Stimulated activated CD4-positive, alpha-beta T cell treated with anti-CD3 and anti-CD28 coated beads, Interleukin-4, amount 100 ng/mL, for 1 hour (primary cell): Measurements from ENCODE around the gene SCAMP2.
A peak's percentile ranks its signal among the peaks of the same experiment; 100 is the strongest.

Source experiments
- DNase-seq: peaks from one replicate; pipeline ENCODE4 v3.0.0-alpha.2; 2020

The SCAMP2 gene

DNA sequence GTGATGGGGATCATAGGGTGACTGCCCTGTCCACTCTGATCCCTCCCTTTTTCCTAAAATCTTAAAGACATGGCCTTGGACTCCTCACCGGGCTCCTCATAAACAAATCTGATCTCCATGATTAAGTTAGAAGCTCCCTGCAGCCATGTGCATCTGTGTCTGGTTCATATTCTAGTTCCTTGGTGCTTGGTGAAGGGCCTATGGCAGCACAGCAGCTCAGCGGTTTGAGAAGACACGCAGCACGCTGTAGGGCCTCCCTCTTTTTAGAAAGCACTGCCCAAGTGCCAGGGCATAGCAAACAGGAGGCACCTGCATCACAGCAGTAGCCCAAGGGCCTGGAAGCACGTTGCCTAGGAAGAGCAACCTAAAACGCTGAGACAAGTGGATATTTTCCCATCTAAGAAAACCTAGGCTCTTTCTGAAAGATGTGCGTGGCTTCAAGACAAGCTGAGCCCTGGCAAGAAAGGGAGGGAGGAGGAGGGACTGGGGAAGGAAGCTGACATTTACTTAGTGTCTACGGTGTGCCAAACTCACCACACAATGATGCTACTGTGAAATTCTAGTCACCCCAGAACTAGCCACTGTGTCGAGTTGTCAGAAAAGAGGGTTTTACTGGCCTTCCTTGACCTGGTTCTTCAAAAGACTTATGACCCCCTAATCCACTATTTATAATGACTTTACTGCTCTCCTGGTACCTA lies 15.3 kb downstream of the SCAMP2 start:
- DNase-seq, result no peak

DNA sequence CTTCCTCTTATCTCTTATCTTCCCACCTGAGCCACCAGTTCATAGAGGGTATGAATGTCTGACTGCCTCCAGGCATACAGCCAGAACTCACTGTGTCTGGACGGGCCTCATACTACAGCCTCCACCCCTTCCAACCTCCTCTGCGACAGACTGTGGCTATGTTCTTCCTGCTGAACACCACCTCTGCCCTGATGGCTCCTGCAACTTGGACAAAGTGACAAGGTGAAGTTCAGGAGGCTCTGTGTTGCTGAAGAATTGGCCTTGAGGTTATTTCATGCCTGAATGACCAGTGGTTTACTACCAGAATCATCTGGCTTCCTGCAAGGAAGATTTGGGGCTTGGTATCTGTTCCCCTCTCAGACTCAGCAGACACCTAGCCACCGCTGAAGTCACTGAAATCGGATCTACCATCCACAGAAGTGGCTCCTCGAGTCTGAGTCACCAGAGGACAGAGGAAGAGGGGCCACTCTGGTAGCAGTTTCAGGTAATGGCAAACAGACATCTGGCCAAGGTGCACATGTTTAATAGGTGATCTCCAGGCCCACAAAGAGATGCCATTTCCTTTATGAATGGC lies 16.0 kb downstream of the SCAMP2 start:
- DNase-seq, result no peak

DNA sequence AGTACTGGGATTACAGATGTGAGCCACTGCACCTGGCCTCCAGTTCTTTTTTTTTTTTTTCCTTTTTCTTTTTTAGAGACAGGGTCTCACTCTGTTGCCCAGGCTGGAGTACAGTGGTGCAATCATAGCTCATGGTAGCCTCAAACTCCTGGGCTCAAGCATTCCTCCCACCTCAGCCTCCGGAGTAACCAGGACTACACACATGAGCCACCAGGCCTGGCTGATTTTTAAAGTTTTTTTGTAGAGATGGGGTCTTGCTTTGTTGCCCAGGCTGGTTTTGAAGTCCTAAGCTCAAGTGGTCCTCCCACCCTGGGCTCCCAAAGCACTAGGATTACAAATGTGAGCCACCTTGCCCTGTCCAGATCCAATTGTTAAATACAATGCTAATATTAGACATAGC lies 16.6 kb downstream of the SCAMP2 start:
- DNase-seq, result no peak

DNA sequence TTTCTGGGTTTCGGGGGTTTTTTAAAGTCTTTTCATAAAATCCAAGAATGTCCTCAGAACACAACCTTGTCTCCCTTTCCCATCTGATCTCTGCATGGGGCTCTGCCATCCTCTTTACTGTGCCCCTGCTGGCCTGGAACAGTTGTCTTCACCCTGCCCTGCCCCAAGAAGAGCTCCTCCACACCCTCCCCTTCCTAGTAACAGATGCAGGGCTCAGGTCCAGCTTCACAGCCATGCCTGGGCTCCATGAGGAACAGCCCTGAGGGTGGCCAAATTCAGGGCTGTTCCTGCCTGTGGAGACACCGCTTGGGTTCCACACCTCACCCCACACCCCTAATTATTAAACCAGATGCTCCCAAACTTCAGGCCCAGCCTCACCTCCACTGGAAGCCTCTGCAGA lies 17.3 kb downstream of the SCAMP2 start:
- no peak for DNase-seq

DNA sequence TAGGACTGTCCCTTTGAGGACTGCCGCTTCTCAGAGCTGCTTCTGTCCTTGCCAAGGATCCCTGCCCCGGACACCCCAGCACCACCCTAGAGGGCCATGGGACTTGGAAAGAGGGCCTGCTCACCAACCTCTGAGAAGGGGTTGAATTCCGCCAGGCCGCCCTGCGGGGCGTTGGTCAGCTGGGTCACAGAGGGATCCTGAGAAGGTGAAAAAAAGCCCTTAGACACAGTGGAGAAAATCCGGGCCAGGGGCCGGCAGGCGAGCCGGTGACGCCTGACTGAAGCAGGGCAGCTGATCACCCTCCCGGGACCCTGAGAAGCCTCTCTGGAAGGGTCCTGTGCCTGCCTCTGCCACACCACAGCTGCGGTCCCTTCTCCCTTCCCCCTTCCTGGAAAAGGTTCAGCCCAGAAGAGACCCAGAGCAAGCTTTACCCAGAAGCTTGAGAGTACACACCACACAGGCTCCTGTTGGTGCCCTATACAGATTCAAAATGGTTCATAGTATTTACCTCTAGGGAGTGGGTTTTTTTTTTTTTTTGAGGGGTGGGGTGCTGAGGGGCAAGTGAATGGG lies 18.6 kb downstream of the SCAMP2 start:
- no peak for DNase-seq

DNA sequence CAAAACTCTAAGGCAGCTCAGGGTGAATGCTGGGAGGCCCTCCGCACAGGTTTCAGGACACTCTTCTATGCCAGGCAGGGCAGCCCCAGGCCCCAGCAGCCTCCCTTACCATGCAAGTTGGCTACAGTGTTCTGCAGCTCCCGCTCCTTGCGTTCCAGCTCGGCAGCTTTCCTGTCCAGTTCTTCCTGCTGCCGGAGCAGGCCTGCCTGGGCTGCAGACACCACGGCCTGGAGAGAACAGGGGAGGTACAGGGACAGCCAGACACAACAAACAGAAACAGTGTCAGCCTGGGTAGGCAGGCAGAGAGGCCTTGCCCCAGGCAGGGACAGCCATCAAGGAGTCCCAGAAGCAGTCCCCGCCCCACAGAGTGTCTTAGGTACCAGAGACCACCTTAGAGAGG lies 21.2 kb downstream of the SCAMP2 start:
- DNase-seq, result no peak

DNA sequence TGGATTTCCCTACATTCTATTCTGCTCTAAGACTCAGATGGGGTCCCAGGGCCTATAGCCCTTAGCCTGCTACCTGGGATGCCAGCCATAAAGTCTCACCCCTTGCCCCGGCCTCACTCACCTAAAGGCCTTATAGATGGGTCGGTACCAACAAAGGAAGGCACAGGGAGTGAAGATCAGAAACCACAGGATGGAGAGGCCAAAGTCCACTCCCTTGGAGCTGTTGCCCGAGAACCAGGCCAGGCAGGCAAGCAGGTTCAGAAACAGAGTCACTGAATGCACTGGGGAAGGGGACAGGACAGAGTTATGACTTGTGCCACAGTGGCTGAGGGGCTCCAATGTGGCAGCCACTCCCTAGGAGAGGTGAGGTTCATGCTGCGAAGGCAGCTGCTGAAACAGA lies 22.8 kb downstream of the SCAMP2 start:
- no peak for DNase-seq

DNA sequence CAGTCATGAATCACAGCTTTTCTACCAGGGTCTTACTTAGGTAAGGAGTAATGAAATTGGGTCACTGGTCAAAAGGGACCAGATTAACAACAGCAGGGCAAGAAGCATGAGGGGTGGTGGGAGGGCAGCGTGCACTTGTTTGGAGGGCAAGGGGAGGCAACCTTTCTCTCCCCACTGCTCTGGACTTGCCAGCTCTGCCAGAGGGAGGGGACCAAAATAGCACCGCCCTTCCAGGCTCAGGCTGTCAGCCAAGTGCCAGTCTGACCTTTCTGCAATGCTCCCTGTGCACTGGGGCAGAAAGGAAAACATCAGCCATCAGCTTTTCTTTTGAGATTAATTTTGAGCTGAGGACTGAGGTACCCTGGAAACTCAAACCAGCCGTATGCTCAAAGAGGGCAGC lies 25.7 kb downstream of the SCAMP2 start:
- no peak for DNase-seq

DNA sequence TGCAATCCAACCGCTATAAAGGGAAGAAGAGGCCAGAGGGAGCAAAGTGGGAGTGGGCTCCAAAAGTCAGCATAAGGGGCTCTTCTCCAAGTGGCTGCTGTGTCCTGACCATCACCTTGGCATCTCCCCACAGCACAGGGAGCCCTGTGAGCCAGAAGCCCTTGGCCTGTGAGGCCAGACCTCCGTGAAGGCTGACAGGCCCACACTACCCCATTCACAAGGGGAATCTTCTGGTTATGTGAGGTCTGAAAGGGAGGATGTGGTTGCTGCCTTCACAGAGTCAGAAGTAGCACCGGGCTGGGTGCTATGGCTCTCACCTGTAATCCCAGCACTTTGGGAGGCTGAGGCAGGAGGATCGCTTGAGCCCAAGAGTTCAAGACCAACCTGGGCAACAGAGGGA lies 27.6 kb downstream of the SCAMP2 start:
- no peak for DNase-seq

DNA sequence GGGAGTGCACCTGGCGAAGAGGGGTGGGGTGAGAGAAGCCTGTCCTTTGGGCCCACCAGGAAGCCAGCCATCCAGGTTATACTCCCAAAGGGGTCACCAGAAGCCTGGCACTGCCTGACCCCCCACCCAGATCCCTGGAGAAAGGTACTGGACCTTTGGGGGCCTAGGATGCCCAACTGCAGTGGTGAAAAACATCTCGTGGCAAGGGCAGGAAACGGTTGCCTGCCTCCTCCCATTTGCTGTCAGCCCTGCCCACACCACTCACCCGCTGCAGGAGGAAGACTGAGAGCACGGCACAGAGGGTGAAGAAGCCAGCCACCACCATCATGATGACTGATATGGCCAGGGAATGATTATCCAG lies 28.0 kb downstream of the SCAMP2 start:
- DNase-seq, result peak; percentile 57

DNA sequence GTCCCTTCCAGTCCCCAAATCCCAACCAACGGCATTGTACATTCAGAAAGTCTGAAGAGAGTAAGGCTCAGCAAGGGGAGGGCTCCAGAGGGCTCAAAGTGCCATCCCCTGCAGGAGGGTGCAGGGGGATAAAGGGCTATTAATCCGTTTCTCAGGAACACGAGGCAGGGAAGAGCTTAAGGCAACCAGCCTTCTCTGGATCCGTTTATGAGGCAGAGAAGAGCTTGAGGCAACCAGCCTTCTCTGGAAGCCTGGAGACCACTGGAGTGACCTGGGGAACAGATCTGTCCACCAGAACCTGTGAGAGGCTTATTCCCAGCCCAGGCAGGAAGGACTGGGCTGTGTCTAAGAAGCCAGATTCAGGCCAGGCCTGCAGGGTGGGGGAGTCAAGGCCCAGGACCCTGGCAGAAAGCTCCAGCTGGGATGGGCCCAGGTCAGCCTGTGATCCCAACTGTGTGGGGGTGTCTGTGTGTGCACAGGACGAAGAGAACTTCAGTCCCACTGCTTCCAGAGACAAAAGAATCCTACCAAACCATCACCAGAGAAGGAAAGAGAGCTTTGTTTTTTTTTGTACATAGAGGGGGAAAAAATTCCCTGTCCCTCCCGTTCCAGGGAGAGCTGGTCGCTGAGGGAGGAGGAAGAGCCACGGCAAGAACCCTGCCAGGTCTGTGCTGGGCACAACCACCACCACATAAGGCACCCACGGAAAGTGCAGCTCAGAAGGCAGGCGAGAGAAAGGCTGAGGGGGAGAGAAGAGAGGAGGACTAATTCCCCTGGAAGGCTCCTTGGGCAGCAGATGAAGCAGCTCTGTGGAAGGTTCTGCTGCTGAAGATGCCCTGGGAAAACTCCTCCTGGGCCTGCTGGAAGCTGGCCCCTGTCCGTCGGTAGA lies 28.6 kb downstream of the SCAMP2 start:
- DNase-seq, result no peak

DNA sequence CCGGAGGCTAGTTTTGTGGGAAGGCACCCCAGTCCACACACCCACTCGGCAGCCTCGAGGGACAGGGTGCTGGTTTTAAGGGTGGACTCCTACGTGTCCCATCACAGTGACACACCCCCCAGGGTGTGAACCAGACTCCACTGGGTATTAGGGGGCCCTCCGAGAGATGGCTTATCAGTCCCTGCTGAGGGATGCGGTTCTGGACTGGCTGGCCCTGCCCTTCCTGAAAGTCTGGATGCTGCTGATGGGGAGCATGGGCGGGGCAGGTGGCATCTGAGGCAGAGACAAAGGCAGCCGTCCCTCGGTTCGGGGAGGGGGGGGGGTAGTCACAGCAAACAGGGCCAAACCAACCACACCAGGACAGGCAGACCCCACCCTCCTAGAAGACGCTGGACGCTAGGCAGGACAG lies 29.3 kb downstream of the SCAMP2 start:
- peak; percentile 13 for DNase-seq

DNA sequence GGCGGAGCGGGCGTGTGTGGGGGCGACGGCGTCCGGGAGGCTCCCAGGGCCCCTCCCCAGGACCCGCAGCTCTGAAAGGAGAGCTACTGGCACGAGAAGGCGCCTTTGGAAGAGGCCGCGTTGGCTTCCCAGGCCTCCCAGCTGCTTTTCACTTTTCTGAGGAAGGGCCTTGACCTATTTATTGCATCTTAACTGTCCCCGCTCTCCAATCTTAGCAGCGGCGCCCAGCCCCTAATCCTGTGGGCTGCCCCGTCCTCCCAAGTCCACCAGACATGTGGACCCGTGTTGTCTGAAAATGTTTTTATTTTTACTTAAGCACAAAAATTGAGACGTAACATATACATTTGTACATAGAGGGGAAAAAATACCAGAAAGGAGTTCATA lies 29.7 kb downstream of the SCAMP2 start:
- no peak for DNase-seq

DNA sequence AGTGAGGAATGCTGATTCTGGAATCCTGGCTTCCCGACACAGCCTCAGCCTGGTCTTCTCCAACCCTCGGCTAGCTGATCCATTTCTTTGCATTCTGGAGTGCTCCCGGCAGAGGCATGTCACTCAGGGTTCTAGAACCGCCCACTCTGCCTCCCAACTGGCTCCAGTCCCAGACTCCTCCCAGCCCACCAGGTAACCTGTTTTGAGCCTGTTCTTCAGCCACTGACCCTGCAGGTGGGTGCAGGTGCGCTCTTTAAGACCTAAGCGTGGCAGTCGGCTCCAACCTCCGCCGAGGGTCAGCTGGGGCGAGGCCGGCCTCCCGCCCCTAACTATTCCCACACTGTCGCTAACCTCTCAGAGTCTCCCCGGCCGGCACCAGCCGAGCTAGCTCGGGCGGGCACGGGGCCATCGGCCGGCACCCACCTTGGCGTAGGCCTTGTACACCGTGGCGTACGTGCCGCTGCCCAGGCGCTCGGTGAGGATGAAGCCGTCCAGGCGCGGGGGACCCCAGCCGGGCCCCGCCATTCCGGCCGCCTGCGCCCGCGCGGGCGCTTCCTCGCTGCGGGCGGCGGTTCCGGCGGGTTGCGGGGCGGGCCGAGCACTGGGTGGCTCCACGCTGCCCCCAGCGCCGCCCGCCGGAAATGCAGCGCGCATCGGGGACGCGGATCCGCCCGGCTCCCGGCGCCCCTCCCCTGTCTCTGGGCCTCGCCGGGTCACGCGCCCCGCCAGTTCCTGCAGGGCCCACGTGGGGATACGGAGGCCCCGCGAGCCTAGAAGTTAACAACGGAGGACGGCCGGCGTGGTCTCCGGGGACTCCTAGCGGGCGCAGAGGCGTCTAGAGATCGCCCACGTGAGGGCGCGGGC lies 30.4 kb downstream of the SCAMP2 start, which contains the start of gene ULK3:
ULK3 (minus strand) TSS at position 576 of the 864 bp plus-strand sequence; CDS start at position 525, 51 bp downstream.
- DNase-seq, result peak; percentile 94

DNA sequence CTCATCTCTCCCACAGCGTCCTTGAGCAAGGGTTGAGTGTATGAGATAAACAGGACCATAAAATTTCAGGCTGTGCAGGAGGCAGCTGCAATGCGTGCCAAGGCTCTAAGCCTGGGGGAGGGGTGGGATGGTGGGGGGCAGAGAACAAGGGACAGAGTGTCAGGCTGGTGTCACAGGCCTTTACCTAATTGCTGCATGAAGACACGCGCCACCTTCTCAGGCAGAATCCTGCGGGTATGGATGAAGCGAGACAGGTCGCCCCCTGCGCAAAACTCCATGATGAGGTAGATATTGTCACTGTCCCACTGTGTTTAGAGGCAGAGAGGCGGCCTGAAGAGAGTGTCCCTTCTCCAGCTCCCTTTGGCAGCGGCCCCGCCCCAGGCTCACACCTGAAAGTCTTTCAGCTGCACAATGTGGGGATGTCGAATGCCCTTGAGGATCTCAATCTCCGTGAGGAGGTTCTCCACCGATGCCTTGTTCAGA lies 31.2 kb downstream of the SCAMP2 start:
- DNase-seq, result no peak

DNA sequence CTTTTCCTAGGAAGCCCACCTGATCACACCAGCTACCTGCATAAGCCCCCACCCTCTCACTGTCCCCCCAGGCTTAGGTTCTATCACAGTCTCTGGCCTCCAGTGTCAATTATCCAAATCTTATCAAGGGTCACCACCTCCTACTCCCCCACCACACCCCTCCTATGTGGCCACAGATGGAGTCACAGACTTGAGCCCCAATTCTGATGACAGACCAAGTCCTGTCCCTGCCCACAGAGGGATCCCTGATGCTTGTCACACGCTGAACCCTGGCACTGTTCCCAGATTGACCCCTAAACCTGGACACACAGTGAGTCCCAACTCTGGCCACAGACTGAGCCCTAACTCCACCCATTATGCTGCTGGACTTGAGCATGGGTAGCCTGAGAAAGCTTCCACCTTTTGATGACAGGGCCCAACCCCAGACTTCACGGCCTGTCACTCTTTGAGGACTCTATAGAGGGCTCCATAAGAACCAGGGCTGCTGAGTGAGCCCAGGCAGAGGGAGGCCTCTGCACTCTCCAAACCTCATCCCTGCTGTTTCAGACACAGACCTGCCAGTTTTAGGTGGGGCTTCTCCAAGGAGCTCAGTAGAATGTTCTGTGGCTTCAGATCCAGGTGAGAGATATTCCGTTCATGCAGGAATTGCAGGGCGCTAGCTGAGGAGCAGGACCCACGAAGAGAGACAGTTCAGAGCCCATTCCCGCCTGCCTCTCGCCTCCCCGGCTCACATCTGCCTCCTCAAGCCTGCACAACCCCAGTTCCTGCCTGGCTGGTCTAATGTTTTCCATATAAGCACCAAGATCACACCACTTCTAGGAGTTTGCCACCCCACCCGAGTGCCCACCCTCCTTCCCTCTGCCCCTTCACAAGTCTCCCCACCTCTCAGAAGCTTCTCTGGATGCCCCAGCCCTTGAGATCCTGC lies 32.1 kb downstream of the SCAMP2 start:
- no peak for DNase-seq

DNA sequence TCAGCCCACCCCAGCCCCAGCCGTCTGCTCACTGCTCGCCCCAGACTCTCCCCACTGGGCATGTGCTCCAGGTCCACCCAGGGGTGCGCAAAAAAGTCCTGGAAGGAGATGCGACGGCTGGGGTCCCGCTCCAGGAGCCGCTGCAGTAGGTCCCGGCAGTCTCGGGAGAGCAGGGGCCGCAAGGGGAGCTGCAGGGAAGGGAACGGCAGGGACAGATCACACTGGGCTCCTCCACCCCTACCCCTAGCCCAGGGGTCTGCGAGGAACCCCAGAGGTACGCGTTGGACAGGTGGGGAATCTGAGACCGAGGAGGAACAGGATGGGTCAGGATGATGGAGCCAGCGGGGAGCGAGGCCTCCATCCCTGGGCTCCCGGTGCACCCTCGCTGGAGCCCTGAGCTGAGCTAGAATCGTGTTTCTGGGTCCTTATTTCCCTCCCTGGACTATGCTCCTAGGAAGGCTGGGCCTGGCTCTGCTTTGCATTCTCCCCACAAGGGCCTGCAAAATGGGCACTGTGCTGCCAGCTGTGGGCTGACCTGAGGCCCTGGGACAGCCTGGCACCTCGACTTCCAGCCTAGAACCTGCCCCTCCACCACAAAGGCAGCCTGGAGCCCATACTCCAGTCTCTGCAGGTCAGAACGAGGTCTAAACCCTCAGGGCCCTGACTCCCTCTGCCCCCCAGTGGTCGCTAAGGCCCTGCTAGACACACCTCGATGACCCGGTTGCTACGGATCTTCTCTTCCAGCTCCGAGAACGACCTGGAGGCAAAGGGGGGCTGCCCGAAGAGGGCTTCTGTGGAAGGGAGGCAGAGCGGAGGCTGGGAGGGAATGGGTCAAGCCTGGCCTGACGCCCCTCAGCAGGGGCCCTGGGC lies 33.4 kb downstream of the SCAMP2 start:
- no peak for DNase-seq

DNA sequence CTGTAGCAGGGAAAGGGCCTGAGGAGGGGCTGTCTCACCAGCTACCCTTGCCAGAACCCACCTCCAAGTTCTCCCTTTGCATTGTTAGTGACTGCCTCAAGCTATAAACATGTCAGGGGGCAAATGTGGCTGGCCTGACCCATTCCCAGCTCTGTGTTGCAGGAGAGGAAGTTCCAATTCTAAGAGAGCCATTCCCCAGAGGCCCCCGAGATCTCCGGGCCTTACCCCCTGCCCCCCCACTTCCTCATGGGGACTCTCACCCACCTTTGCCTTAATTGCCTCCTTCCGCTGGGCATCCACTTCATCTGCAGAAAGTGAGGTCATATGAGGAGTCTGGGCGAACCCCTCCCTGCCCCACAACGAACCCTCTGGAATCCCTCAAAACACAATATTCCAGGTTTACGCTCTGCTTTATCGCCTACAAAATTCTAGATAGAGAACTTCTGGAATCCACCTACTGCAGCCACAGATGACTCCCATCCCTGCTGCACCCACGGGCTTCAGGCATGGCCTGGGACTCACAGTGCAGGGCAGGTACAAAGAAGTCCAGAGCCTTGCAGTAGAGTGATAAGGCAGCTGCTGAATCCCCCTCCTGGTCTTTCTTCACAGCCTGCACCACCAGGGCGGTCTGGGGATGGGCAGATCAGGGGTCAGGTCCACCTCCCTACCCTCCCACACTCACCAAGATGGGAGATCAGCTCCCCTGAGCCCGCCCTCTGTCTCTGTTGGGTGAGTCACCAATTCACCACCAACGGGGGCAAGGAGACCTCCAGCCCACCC lies 34.2 kb downstream of the SCAMP2 start:
- no peak for DNase-seq

DNA sequence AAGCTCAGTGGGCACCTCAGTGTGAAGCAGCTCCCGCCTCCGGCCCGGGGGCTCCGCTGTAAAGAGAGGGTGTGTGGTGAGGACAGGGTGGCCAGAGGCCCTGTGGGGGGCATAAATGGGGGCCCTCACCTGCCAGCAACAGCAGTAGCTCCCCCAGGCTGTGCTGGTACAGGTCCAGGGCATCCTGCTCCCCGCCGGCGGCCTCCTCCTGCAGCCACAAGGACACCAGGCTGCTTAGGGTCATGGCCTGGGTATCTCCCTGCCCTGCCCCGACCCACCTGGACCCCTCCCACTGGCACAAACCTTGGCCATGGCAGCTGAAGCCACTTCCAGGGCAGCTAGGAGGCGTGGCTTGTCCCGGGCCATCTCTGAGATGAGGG lies 35.0 kb downstream of the SCAMP2 start:
- no peak for DNase-seq
